HG03520 (cell line): ENCODE measurements around the gene C1orf146.
"Not testable (repeated sequence)": the region's sequence is repeated elsewhere in the genome, so short reads cannot be mapped to it uniquely, and the experiment has no call there.

Experiments
- ATAC-seq: cut with Tn5 transposase; IDR thresholded peaks from one replicate; pipeline ENCODE4 v1.9.1; 2021; ENCODE audit warnings: mild to moderate bottlenecking, moderate library complexity; ENCODE audit not compliant: unreplicated experiment

Gene C1orf146

GRCh38 chr1:92273039-92273438 lies 55.3 kb downstream of the C1orf146 start:
- ATAC-seq, result no peak

GRCh38 chr1:92274939-92275338 lies 57.2 kb downstream of the C1orf146 start:
- ATAC-seq, result no peak

GRCh38 chr1:92276082-92276481 lies 58.4 kb downstream of the C1orf146 start:
- ATAC-seq, result no peak

GRCh38 chr1:92277105-92277723 lies 59.5 kb downstream of the C1orf146 start:
- no peak for ATAC-seq

GRCh38 chr1:92279781-92280180 lies 62.1 kb downstream of the C1orf146 start:
- ATAC-seq, result not testable (repeated sequence)

- not testable (repeated sequence) for ATAC-seq
Observed at GRCh38 chr1:92281411-92281810, 63.7 kb downstream of the C1orf146 start.

- ATAC-seq, result no peak
Observed at GRCh38 chr1:92291372-92291999, 73.8 kb downstream of the C1orf146 start.
